H1 (cell line): Measurements from ENCODE around the gene C15orf40. TPM values are rescaled to one million over a fixed set of nuclear protein-coding genes. Genes with fewer than 3 reads are reported as not detected.
A peak's percentile ranks its signal among the peaks of the same experiment; 100 is the strongest.

Source experiments
- CTCF ChIA-PET: fragments of 300-600 bp; sonication (Branson Sonifier 250); formaldehyde crosslinking; loops from one replicate; lab custom pipeline; 2021; ENCODE audit not compliant: partially characterized antibody; lab: Charles Lee
- POLR2A ChIA-PET: fragments of 300-600 bp; sonication (Branson Sonifier 250); formaldehyde crosslinking; loops from one replicate; lab custom pipeline; 2021; ENCODE audit warnings: inconsistent platforms; ENCODE audit not compliant: partially characterized antibody; lab: Charles Lee
- DNase-seq, 2 experiments: peaks; one replicate each; pipeline versions ENCODE4 v3.0.0 to v3.0.0-alpha.2; 2010 to 2022; ENCODE audit warnings: low spot score in 2 of 2, low read depth in 1 of 2, mixed read lengths in 1 of 2
- FAIRE-seq: peaks from 2 replicates; lab custom pipeline; 2011; peaks lifted over from hg19 to GRCh38; lab: Jason Lieb, UNC
- H2AFZ ChIP-seq: 2 replicates; pipeline ENCODE4 v1.8.1; 2012; ENCODE audit warnings: low read length, inconsistent platforms
- H2AK5ac ChIP-seq: 2 replicates; pipeline ENCODE4 v1.6.1; 2013; ENCODE audit warnings: low read depth, low read length
- H2BK120ac ChIP-seq: replicated peaks from 2 replicates; pipeline ENCODE3; 2013; ENCODE audit warnings: low read depth, low read length, inconsistent platforms
- H2BK12ac ChIP-seq: 2 replicates; pipeline ENCODE4 v1.6.1; 2013; ENCODE audit warnings: low read depth, low read length
- H2BK15ac ChIP-seq: 2 replicates; pipeline ENCODE4 v1.6.1; 2013; ENCODE audit warnings: low read length
- H2BK20ac ChIP-seq: 2 replicates; pipeline ENCODE4 v1.6.1; 2013; ENCODE audit warnings: low read length
- H2BK5ac ChIP-seq: 2 replicates; pipeline ENCODE4 v1.6.1; 2013; ENCODE audit warnings: low read depth, low read length
- H3K14ac ChIP-seq: 2 replicates; pipeline ENCODE4 v1.6.1; 2013; ENCODE audit warnings: inconsistent platforms; ENCODE audit not compliant: insufficient read length
- H3K18ac ChIP-seq: 2 replicates; pipeline ENCODE4 v1.6.1; 2013; ENCODE audit warnings: low read length; ENCODE audit errors: extremely low read depth
- H3K23ac ChIP-seq: 2 replicates; pipeline ENCODE4 v1.6.1; 2013; ENCODE audit warnings: inconsistent platforms; ENCODE audit not compliant: insufficient read length
- H3K23me2 ChIP-seq: 2 replicates; pipeline ENCODE4 v1.6.1; 2013; ENCODE audit warnings: low read depth, low read length
- H3K27ac ChIP-seq: 2 replicates; pipeline ENCODE4 v1.6.1; 2011; ENCODE audit warnings: low read depth, low read length, inconsistent platforms
- H3K27me3 ChIP-seq, 4 experiments: replicated peaks in 1 of 4; 1 replicate in 1 of 4; 2 replicates in 3 of 4; pipeline versions ENCODE4 v1.6.1 to v1.8.1; 2011 to 2013; ENCODE audit warnings: low read length in 3 of 4, mild to moderate bottlenecking in 3 of 4, inconsistent platforms in 2 of 4, mixed read lengths in 2 of 4, moderate library complexity in 1 of 4; ENCODE audit not compliant: control insufficient read depth in 3 of 4, insufficient read depth in 3 of 4; ENCODE audit errors: extremely low read depth in 1 of 4
- H3K36me3 ChIP-seq, 4 experiments: 2 replicates each; pipeline versions ENCODE4 v1.6.1 to v1.8.1; 2011 to 2013; ENCODE audit warnings: mild to moderate bottlenecking in 4 of 4, low read length in 3 of 4, moderate library complexity in 2 of 4, control low read depth in 1 of 4, inconsistent platforms in 1 of 4; ENCODE audit not compliant: insufficient read depth in 4 of 4, control insufficient read depth in 2 of 4
- H3K4ac ChIP-seq: replicated peaks from 2 replicates; pipeline ENCODE3; 2013; ENCODE audit warnings: low read length, low read depth, mixed read lengths, inconsistent platforms; ENCODE audit not compliant: insufficient read length
- H3K4me1 ChIP-seq, 4 experiments: replicated peaks in 1 of 4; 1 replicate in 1 of 4; 2 replicates in 3 of 4; pipeline versions ENCODE4 v1.6.1 to v1.8.1; 2011 to 2013; ENCODE audit warnings: low read length in 3 of 4, inconsistent platforms in 2 of 4, mixed read lengths in 1 of 4; ENCODE audit not compliant: insufficient read depth in 4 of 4, control insufficient read depth in 3 of 4
- H3K4me2 ChIP-seq, 2 experiments: 2 replicates each; pipeline versions ENCODE4 v1.6.1 to v1.8.1; 2011 to 2013; ENCODE audit warnings: low read depth in 2 of 2, low read length in 2 of 2, control low read depth in 1 of 2, inconsistent platforms in 1 of 2, mild to moderate bottlenecking in 1 of 2; ENCODE audit not compliant: insufficient read depth in 1 of 2
- H3K4me3 ChIP-seq, 4 experiments: fragments of 200-600, 300-600 bp in 1 of 4; sonication (generic), shearing (Covaris generic), sonication (Bioruptor Twin) in 1 of 4; 2 replicates each; pipeline versions ENCODE4 v1.5.1 to v1.8.1; 2011 to 2016; ENCODE audit warnings: low read length in 4 of 4, low read depth in 3 of 4, control low read depth in 2 of 4, inconsistent platforms in 2 of 4, mild to moderate bottlenecking in 2 of 4, mixed read lengths in 1 of 4, moderate library complexity in 1 of 4; ENCODE audit not compliant: insufficient read depth in 2 of 4; ENCODE audit errors: extremely low read depth in 1 of 4
- H3K56ac ChIP-seq: replicated peaks from 2 replicates; pipeline ENCODE3; 2013; ENCODE audit warnings: low read depth, mild to moderate bottlenecking, mixed read lengths, low read length, inconsistent platforms; ENCODE audit not compliant: insufficient read length
- H3K79me1 ChIP-seq: 2 replicates; pipeline ENCODE4 v1.6.1; 2013; ENCODE audit warnings: low read depth, low read length, control low read depth
- H3K79me2 ChIP-seq, 2 experiments: 2 replicates each; pipeline versions ENCODE4 v1.6.1 to v1.8.1; 2012 to 2013; ENCODE audit warnings: low read length in 2 of 2, mild to moderate bottlenecking in 2 of 2, inconsistent platforms in 1 of 2; ENCODE audit not compliant: insufficient read depth in 2 of 2, control insufficient read depth in 1 of 2
- H3K9ac ChIP-seq, 4 experiments: replicated peaks in 1 of 4; 1 replicate in 1 of 4; 2 replicates in 3 of 4; pipeline versions ENCODE4 v1.6.1 to v1.8.1; 2011 to 2013; ENCODE audit warnings: low read depth in 3 of 4, low read length in 3 of 4, control low read depth in 2 of 4, mild to moderate bottlenecking in 2 of 4, moderate library complexity in 2 of 4, inconsistent platforms in 1 of 4; ENCODE audit errors: extremely low read depth in 1 of 4
- H3K9me3 ChIP-seq, 2 experiments: 2 replicates each; pipeline versions ENCODE4 v1.6.1 to v1.8.1; 2012 to 2013; ENCODE audit warnings: mild to moderate bottlenecking in 2 of 2, moderate library complexity in 2 of 2, control low read depth in 1 of 2, inconsistent platforms in 1 of 2, low read depth in 1 of 2, low read length in 1 of 2, mixed read lengths in 1 of 2; ENCODE audit not compliant: insufficient read depth in 2 of 2
- H4K20me1 ChIP-seq, 2 experiments: replicated peaks in 1 of 2; 2 replicates each; pipeline versions ENCODE3 to v1.8.1; 2011 to 2013; ENCODE audit warnings: inconsistent platforms in 2 of 2, low read length in 2 of 2, mild to moderate bottlenecking in 1 of 2; ENCODE audit not compliant: insufficient read depth in 2 of 2, control insufficient read depth in 1 of 2
- H4K5ac ChIP-seq: 2 replicates; pipeline ENCODE4 v1.6.1; 2013; ENCODE audit warnings: low read length, low read depth, mixed read lengths, inconsistent platforms; ENCODE audit not compliant: insufficient read length
- H4K8ac ChIP-seq: 2 replicates; pipeline ENCODE4 v1.8.0; 2013; ENCODE audit warnings: mild to moderate bottlenecking, moderate library complexity, low read length, inconsistent platforms; ENCODE audit not compliant: insufficient read depth; ENCODE audit errors: extremely low read depth
- H4K91ac ChIP-seq: replicated peaks from 2 replicates; pipeline ENCODE3; 2013; ENCODE audit warnings: low read length, mixed read lengths, inconsistent platforms; ENCODE audit not compliant: insufficient read length
- CTBP2 ChIP-seq: IDR thresholded peaks from 2 replicates; pipeline ENCODE4 v1.7.0; 2011; ENCODE audit warnings: borderline replicate concordance, mild to moderate bottlenecking, moderate library complexity, mixed read lengths, low read length; ENCODE audit not compliant: insufficient read depth, insufficient read length
- EZH2 ChIP-seq: fragments of 200-600 bp; sonication (generic); IDR thresholded peaks from 2 replicates; pipeline ENCODE4 v1.7.1; 2012; ENCODE audit warnings: low read depth, mild to moderate bottlenecking, moderate library complexity, low read length, inconsistent platforms; ENCODE audit not compliant: severe bottlenecking
- JUND ChIP-seq: IDR thresholded peaks from 2 replicates; pipeline ENCODE4 v1.6.1; 2011; ENCODE audit warnings: mild to moderate bottlenecking, improper control_type of control experiment, low read length
- SAP30 ChIP-seq: fragments of 300-600 bp; sonication (generic); IDR thresholded peaks from 2 replicates; pipeline ENCODE4 v1.7.1; 2012; ENCODE audit warnings: low read length, moderate library complexity, mild to moderate bottlenecking, inconsistent platforms; ENCODE audit not compliant: insufficient read depth, insufficient replicate concordance
- SIN3A ChIP-seq, 2 experiments: IDR thresholded peaks in 1 of 2; conservative IDR thresholded peaks in 1 of 2; 2 replicates each; pipeline ENCODE4 v1.6.1; 2011 to 2012; ENCODE audit warnings: low read length in 2 of 2, improper control_type of control experiment in 1 of 2, low read depth in 1 of 2, mild to moderate bottlenecking in 1 of 2
- YY1 ChIP-seq: IDR thresholded peaks from 2 replicates; pipeline ENCODE4 v1.6.1; 2011; ENCODE audit warnings: low read depth, mild to moderate bottlenecking, low read length
- WGBS, 2 experiments: shearing (Covaris generic) in 1 of 2; methylation state at CpG; one replicate each; pipeline versions ENCODE4 v1.1.6 to v1.1.7; 2013 to 2015; ENCODE audit warnings: low lambda C conversion rate in 2 of 2, mixed read lengths in 2 of 2, inconsistent platforms in 1 of 2, low coverage in 1 of 2, missing lambda C conversion rate in 1 of 2; ENCODE audit not compliant: insufficient replicate concordance in 2 of 2, insufficient coverage in 1 of 2, insufficient read length in 1 of 2; ENCODE audit errors: extremely low coverage in 1 of 2, missing lambda C conversion rate in 1 of 2; 5-methylcytosine and 5-hydroxymethylcytosine counted together
- polyA plus RNA-seq, 7 experiments: library from polyadenylated mRNA; depleted of rRNA in 3 of 7; stranded (reverse) in 5 of 7; unstranded in 2 of 7; fragments of >200 nt in 5 of 7; fragments of 200-250 nt in 2 of 7; gene quantifications; 1 replicate in 5 of 7; 2 replicates in 1 of 7; 4 replicates in 1 of 7; pipeline versions ENCODE4 v1.2.1 to v1.2.3, GENCODE V29; 2011 to 2013; ENCODE audit warnings: missing spikeins in 2 of 7, mixed read lengths in 2 of 7
- total RNA-seq: library from RNA; stranded (reverse); fragmentation: NEBNext Ultra II Directional; extraction: Animal tissue kit (Norgen Biotek cat#: 25700); gene quantifications from 2 replicates; pipeline ENCODE4 v1.2.1, GENCODE V29; 2021

C15orf40 gene
- total and polyA plus RNA-seq, 2 of the 8 experiments (the other 6 are each of a cell fraction or from before 2014, with no cell fraction given): 10.7 TPM

GRCh38 chr15:83057696-83058376 is 46.4 kb upstream of the C15orf40 start:
- no peak overlapping the region for H4K91ac ChIP-seq
- H3K79me2 ChIP-seq: peaks cover 6 to 58% of the 10 kb centered on the region in 2 experiments
- H3K36me3 ChIP-seq: peaks cover 2 to 31% (median 13%) of the 10 kb centered on the region in 4 experiments; a peak in 6 of 8 replicates
- DNase-seq (no peak), FAIRE-seq (no peak)
- H2BK120ac ChIP-seq: no peak overlapping the region
- no peaks in the 10 kb centered on the region for H3K23me2 ChIP-seq
- no peak overlapping the region for H3K4ac ChIP-seq
- H3K4me2 ChIP-seq: peak overlapping the region; percentile 33 to 37; a peak in 3 of 4 replicates
- WGBS, 2 experiments: 91% methylated on average over 7 of the region's 7 CpGs; no CpG with 5 or more reads in 1 of the 2 experiments
- no peak overlapping the region for H4K5ac ChIP-seq
- no peaks in the 10 kb centered on the region for H3K27me3 ChIP-seq
- H4K20me1 ChIP-seq: peaks cover 7 to 8% of the 10 kb centered on the region in 2 experiments
- H3K9me3 ChIP-seq: no peaks in the 10 kb centered on the region
- H2AK5ac ChIP-seq: no peak overlapping the region
- H3K4me1 ChIP-seq: peaks cover 0 to 6% (median 4%) of the 10 kb centered on the region in 4 experiments; a peak in 2 of 7 replicates
- H3K4me3 ChIP-seq: no peak overlapping the region; a peak in 1 of 8 replicates
- no peak overlapping the region for H2AFZ ChIP-seq
- no peak overlapping the region for H2BK12ac ChIP-seq
- peak overlapping the region; percentile 46; the same call in 1 of the 2 replicates for H3K27ac ChIP-seq
- H2BK15ac ChIP-seq: no peak overlapping the region
- TF ChIP-seq JUND (no peak), SAP30 (no peak), CTBP2 (no peak), SIN3A (conservative IDR thresholded peaks at IDR 0.05 in 1 of 2, IDR thresholded peaks at IDR 0.05 in 1 of 2; ENCODE audit: low read depth in 1 of 2, low read length in 2 of 2) (no peak), YY1 (no peak), EZH2 (no peak)
- POLR2A ChIA-PET: interaction anchor here (1.2 to 3.3 kb wide), 3 partner anchors 10 to 72 kb away, joined by 3 to 22 read pairs (median 3); partner anchors contain the start of gene BTBD1
- no peak overlapping the region for H3K14ac ChIP-seq
- peaks cover 5% of the 10 kb centered on the region; the same call in 1 of the 2 replicates for H3K79me1 ChIP-seq
- no peak overlapping the region for H2BK20ac ChIP-seq
- no peak overlapping the region for H4K8ac ChIP-seq
- no peak overlapping the region for H3K56ac ChIP-seq
- no peak overlapping the region for H3K9ac ChIP-seq
- no peak overlapping the region for H3K23ac ChIP-seq
- no peak overlapping the region for H3K18ac ChIP-seq
- no peak overlapping the region for H2BK5ac ChIP-seq
- CTCF ChIA-PET: interaction anchor here (0.9 to 1.2 kb wide), 5 partner anchors 11 to 153 kb away, joined by 3 to 4 read pairs (median 3); no protein-coding TSS in a partner anchor
